ENCODE results near the gene TSPAN4. TPM values are rescaled to one million over a fixed set of nuclear protein-coding genes. Genes with fewer than 3 reads are reported as not detected.
A peak's percentile ranks its signal among the peaks of the same experiment; 100 is the strongest.

TSPAN4 gene
- total and polyA plus RNA-seq, 2 of the 13 experiments (the other 11 are each of a cell fraction or from before 2014, with no cell fraction given), result 31.7 to 68.3 TPM

- TF ChIP-seq PLSCR1 (CRISPR knock-in tag; IDR thresholded peaks at IDR 0.05; ENCODE audit: borderline replicate concordance) (no peak), ZNF383 (CRISPR knock-in tag; IDR thresholded peaks at IDR 0.05; ENCODE audit: borderline replicate concordance) (no peak), MXD4 (CRISPR knock-in tag; IDR thresholded peaks at IDR 0.05) (peak; percentile 56; the same call in 1 of the 2 replicates), ARNT2 (CRISPR knock-in tag; IDR thresholded peaks at IDR 0.05; ENCODE audit: low read depth) (no peak), TFAP4 (IDR thresholded peaks at IDR 0.05; ENCODE audit: borderline replicate concordance, low read depth) (no peak), MXD3 (CRISPR knock-in tag; IDR thresholded peaks at IDR 0.05) (no peak; the same call in 1 of the 2 replicates), ZNF75D (CRISPR knock-in tag; IDR thresholded peaks at IDR 0.05; ENCODE audit: borderline replicate concordance) (no peak), ZNF672 (CRISPR knock-in tag; IDR thresholded peaks at IDR 0.05) (no peak), AHR (CRISPR knock-in tag; IDR thresholded peaks at IDR 0.05) (no peak), ZNF883 (CRISPR knock-in tag; IDR thresholded peaks at IDR 0.05; ENCODE audit: not compliant biosample characterization) (no peak), HNRNPL (IDR thresholded peaks at IDR 0.05; ENCODE audit: low read depth, low read length) (no peak), KAT2B (IDR thresholded peaks at IDR 0.05; ENCODE audit: borderline replicate concordance, low read depth, low read length) (no peak), SOX13 (IDR thresholded peaks at IDR 0.05) (no peak), SOX13 (CRISPR knock-in tag; conservative IDR thresholded peaks at IDR 0.05 in 1 of 2, IDR thresholded peaks at IDR 0.05 in 1 of 2) (no peak), PRPF4 (IDR thresholded peaks at IDR 0.05; ENCODE audit: low read depth, low read length, poor library complexity, severe bottlenecking) (no peak), ZFP91 (CRISPR knock-in tag; IDR thresholded peaks at IDR 0.05; ENCODE audit: borderline replicate concordance) (no peak), ZNF780A (CRISPR knock-in tag; IDR thresholded peaks at IDR 0.05) (no peak), IKZF5 (CRISPR knock-in tag; IDR thresholded peaks at IDR 0.05) (no peak), ZNF335 (CRISPR knock-in tag; IDR thresholded peaks at IDR 0.05) (0 out of 2 replicates have a peak, but pooled peaks have one; percentile 11)
Measured at GRCh38 chr11:795634-796564, 46.8 kb upstream of the TSPAN4 start (continued).
